Measurements from ENCODE around the gene C8A. TPM values are rescaled to one million over a fixed set of nuclear protein-coding genes. Genes with fewer than 3 reads are reported as not detected.

Gene C8A
- total RNA-seq, 2 experiments from 2014 or later, result not detected

GRCh38 chr1:56837244-56837939, 17.2 kb upstream of the C8A start:
- H3K27me3 ChIP-seq (ENCODE audit: control insufficient read depth in 1 of 2, insufficient read depth in 2 of 2, low read length in 2 of 2), result no peaks in the 10 kb centered on the region
- H3K4me3 ChIP-seq (ENCODE audit: low read length), result no peak overlapping the region
- DNase-seq (no peak), ATAC-seq (ENCODE audit: poor library complexity) (no peak)
- no peak overlapping the region for H3K4me3 Mint-ChIP-seq
- ChIA-PET POLR2A (no interaction called here), CTCF (no interaction called here)
- H3K27ac Mint-ChIP-seq, result no peak overlapping the region
- no peaks in the 10 kb centered on the region for H3K36me3 Mint-ChIP-seq (ENCODE audit: low read depth)
- intact Hi-C loops (cut with DNase I, micrococcal nuclease), result no loop called here
- no peaks in the 10 kb centered on the region for H3K36me3 ChIP-seq (ENCODE audit: insufficient read depth, low read length)
- no peaks in the 10 kb centered on the region for H3K9me3 Mint-ChIP-seq
- H3K4me1 Mint-ChIP-seq (ENCODE audit: low read depth), result peaks cover under 1% of the 10 kb centered on the region
- H3K27me3 Mint-ChIP-seq, result peaks cover 22% of the 10 kb centered on the region
- TF ChIP-seq, protein P1, sequence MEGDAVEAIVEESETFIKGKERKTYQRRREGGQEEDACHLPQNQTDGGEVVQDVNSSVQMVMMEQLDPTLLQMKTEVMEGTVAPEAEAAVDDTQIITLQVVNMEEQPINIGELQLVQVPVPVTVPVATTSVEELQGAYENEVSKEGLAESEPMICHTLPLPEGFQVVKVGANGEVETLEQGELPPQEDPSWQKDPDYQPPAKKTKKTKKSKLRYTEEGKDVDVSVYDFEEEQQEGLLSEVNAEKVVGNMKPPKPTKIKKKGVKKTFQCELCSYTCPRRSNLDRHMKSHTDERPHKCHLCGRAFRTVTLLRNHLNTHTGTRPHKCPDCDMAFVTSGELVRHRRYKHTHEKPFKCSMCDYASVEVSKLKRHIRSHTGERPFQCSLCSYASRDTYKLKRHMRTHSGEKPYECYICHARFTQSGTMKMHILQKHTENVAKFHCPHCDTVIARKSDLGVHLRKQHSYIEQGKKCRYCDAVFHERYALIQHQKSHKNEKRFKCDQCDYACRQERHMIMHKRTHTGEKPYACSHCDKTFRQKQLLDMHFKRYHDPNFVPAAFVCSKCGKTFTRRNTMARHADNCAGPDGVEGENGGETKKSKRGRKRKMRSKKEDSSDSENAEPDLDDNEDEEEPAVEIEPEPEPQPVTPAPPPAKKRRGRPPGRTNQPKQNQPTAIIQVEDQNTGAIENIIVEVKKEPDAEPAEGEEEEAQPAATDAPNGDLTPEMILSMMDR (IDR thresholded peaks at IDR 0.05), result no peak
- H3K27ac ChIP-seq (ENCODE audit: low read depth in 1 of 2, low read length in 2 of 2), result no peak overlapping the region
- no peaks in the 10 kb centered on the region for H3K9me3 ChIP-seq (ENCODE audit: control insufficient read depth in 1 of 2, insufficient read depth in 1 of 2, low read length in 2 of 2)
- H3K4me1 ChIP-seq (ENCODE audit: insufficient read depth, low read length), result no peaks in the 10 kb centered on the region

DNA sequence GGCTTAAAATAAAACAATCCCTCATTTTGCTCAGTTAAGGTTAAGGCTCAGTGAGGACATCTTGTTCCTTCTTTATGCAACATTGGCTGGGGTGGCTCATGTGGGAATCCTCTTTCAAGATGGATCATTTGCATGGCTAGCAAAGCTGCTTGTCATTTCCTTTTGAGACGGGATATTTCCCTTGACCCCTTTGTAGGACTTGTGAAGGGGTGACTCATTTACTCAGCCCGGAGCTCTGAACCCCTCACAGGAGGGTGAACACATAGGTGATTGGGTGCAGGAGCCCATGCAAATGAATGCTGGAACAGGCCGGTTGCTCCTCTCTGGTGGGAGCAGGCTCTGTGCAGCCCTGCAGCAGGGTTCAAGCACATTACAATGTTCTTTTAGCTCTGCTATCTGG, 15.8 kb upstream of the C8A start:
- Mint-ChIP-seq H3K9me3 (no peaks in the 10 kb centered on the region), H3K4me1 (ENCODE audit: low read depth) (no peaks in the 10 kb centered on the region), H3K36me3 (ENCODE audit: low read depth) (no peaks in the 10 kb centered on the region), H3K27ac (no peak overlapping the region), H3K27me3 (peaks cover 22% of the 10 kb centered on the region), H3K4me3 (no peak overlapping the region)
- ChIA-PET CTCF (no interaction called here), POLR2A (no interaction called here)
- no peaks in the 10 kb centered on the region for H3K4me1 ChIP-seq (ENCODE audit: insufficient read depth, low read length)
- ATAC-seq (ENCODE audit: poor library complexity) (no peak), DNase-seq (no peak)
- no peak overlapping the region for H3K27ac ChIP-seq (ENCODE audit: low read depth in 1 of 2, low read length in 2 of 2)
- no peaks in the 10 kb centered on the region for H3K9me3 ChIP-seq (ENCODE audit: control insufficient read depth in 1 of 2, insufficient read depth in 1 of 2, low read length in 2 of 2)
- H3K27me3 ChIP-seq (ENCODE audit: control insufficient read depth in 1 of 2, insufficient read depth in 2 of 2, low read length in 2 of 2), result peaks cover 0 to 2% of the 10 kb centered on the region in 2 experiments
- TF ChIP-seq, protein P1 (IDR thresholded peaks at IDR 0.05), result no peak
- no peaks in the 10 kb centered on the region for H3K36me3 ChIP-seq (ENCODE audit: insufficient read depth, low read length)
- no peak overlapping the region for H3K4me3 ChIP-seq (ENCODE audit: low read length)
- intact Hi-C loops (cut with DNase I, micrococcal nuclease), result no loop called here

- Mint-ChIP-seq H3K27me3 (peaks cover 8% of the 10 kb centered on the region), H3K4me1 (ENCODE audit: low read depth) (no peaks in the 10 kb centered on the region), H3K36me3 (ENCODE audit: low read depth) (no peaks in the 10 kb centered on the region), H3K9me3 (no peaks in the 10 kb centered on the region), H3K27ac (no peak overlapping the region), H3K4me3 (no peak overlapping the region)
- TF ChIP-seq, protein P1 (IDR thresholded peaks at IDR 0.05), result no peak
- Histone ChIP-seq H3K4me1 (ENCODE audit: insufficient read depth, low read length) (no peaks in the 10 kb centered on the region), H3K27ac (ENCODE audit: low read depth in 1 of 2, low read length in 2 of 2) (no peak overlapping the region), H3K36me3 (ENCODE audit: insufficient read depth, low read length) (no peaks in the 10 kb centered on the region), H3K9me3 (ENCODE audit: control insufficient read depth in 1 of 2, insufficient read depth in 1 of 2, low read length in 2 of 2) (no peaks in the 10 kb centered on the region), H3K27me3 (ENCODE audit: control insufficient read depth in 1 of 2, insufficient read depth in 2 of 2, low read length in 2 of 2) (peaks cover 0 to 2% of the 10 kb centered on the region in 2 experiments), H3K4me3 (ENCODE audit: low read length) (no peak overlapping the region)
- intact Hi-C loops (cut with DNase I, micrococcal nuclease), result no loop called here
- CTCF ChIA-PET, result no interaction called here
- DNase-seq, result no peak
- ATAC-seq (ENCODE audit: poor library complexity), result no peak
- POLR2A ChIA-PET, result no interaction called here
Measured at GRCh38 chr1:56843544-56843943, 11.1 kb upstream of the C8A start.

All from CD4-positive, alpha-beta T cell (primary cell).